GM10847 (cell line): ENCODE data around the gene PTCD3.

Experiments used
- POLR2A ChIP-seq: IDR thresholded peaks from 2 replicates; pipeline ENCODE4 v1.6.1; 2011; ENCODE audit not compliant: insufficient read length; ENCODE audit errors: extremely low read depth

The PTCD3 gene

GRCh38 chr2:86074256-86074655 lies 31.8 kb upstream of the PTCD3 start:
- TF ChIP-seq POLR2A, result no peak

GRCh38 chr2:86074811-86075210 lies 31.2 kb upstream of the PTCD3 start:
- TF ChIP-seq POLR2A, result no peak

- no peak for TF ChIP-seq POLR2A
Observed at GRCh38 chr2:86075886-86076285, 30.1 kb upstream of the PTCD3 start.

GRCh38 chr2:86078774-86079545 lies 27.1 kb upstream of the PTCD3 start:
- no peak for TF ChIP-seq POLR2A

GRCh38 chr2:86079981-86080911 lies 25.8 kb upstream of the PTCD3 start:
- TF ChIP-seq POLR2A, result no peak

GRCh38 chr2:86081724-86082123 lies 24.3 kb upstream of the PTCD3 start:
- no peak for TF ChIP-seq POLR2A

- TF ChIP-seq POLR2A, result no peak
Observed at GRCh38 chr2:86082756-86083155, 23.3 kb upstream of the PTCD3 start.

GRCh38 chr2:86087936-86088850 lies 17.8 kb upstream of the PTCD3 start:
- no peak for TF ChIP-seq POLR2A

- TF ChIP-seq POLR2A, result no peak
Observed at GRCh38 chr2:86094229-86094628, 11.8 kb upstream of the PTCD3 start.

- TF ChIP-seq POLR2A, result no peak
Observed at GRCh38 chr2:86097114-86097896, 8.7 kb upstream of the PTCD3 start.

GRCh38 chr2:86097913-86098312 lies 8.1 kb upstream of the PTCD3 start:
- no peak for TF ChIP-seq POLR2A

GRCh38 chr2:86102157-86102556 lies 3.9 kb upstream of the PTCD3 start:
- no peak for TF ChIP-seq POLR2A

- no peak for TF ChIP-seq POLR2A
Observed at GRCh38 chr2:86105252-86105968, 625 bp upstream of the PTCD3 start, which contains the start of gene POLR1A. Gene POLR1A (minus strand): TSS chr2:86105886. CDS start chr2:86105776, 110 bp downstream.

- no peak for TF ChIP-seq POLR2A
Observed at GRCh38 chr2:86107031-86107430, 996 bp downstream of the PTCD3 start.
